KOPT-K1 (cell line): ENCODE data around the gene AGGF1.

Source experiments
- H3K27ac ChIP-seq: fragments of 200-600 bp; sonication (generic); 2 replicates; pipeline ENCODE4 v1.5.1; 2016; ENCODE audit warnings: antibody characterized with exemption, mild to moderate bottlenecking, low read depth, low read length; ENCODE audit not compliant: poor library complexity, severe bottlenecking
- H3K36me3 ChIP-seq: fragments of 200-600 bp; sonication (generic); 2 replicates; pipeline ENCODE4 v1.5.1; 2017; ENCODE audit warnings: antibody characterized with exemption, mild to moderate bottlenecking, low read length, moderate library complexity; ENCODE audit not compliant: insufficient read depth
- H3K9me3 ChIP-seq: fragments of 200-600 bp; sonication (generic); 2 replicates; pipeline ENCODE4 v1.5.1; 2017; ENCODE audit warnings: antibody characterized with exemption, low read length, mild to moderate bottlenecking; ENCODE audit not compliant: insufficient read depth, poor library complexity, severe bottlenecking

The AGGF1 gene

GRCh38 chr5:77011498-77011897 is 18.7 kb upstream of the AGGF1 start:
- Histone ChIP-seq H3K36me3 (no peaks in the 10 kb centered on the region), H3K9me3 (no peaks in the 10 kb centered on the region), H3K27ac (no peak overlapping the region)

DNA sequence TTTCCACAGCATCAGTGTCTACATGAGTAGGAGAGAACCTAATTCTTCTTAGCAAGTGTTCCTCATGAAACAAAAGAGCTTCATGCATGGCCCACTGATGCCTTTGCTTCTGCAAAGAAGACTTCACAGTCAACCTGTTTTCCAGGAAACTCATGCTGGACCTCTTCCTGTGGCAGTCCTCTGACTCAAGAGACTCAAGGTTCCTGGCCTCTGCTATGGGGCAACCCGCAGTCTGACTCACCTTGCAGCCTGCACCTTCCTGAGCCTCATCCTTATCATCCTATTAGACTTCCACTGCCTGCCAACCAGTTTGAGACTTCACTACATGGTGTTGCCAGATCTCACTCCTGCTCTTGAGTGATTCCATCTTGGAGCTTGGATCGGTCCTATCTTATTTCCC is 17.6 kb upstream of the AGGF1 start:
- no peak overlapping the region for H3K27ac ChIP-seq
- no peaks in the 10 kb centered on the region for H3K9me3 ChIP-seq

GRCh38 chr5:77015938-77016569 is 14.2 kb upstream of the AGGF1 start:
- Histone ChIP-seq H3K9me3 (no peaks in the 10 kb centered on the region), H3K27ac (no peak overlapping the region), H3K36me3 (no peaks in the 10 kb centered on the region)

More for the DNA sequence above, 17.6 kb upstream of the AGGF1 start:
- H3K36me3 ChIP-seq, result no peaks in the 10 kb centered on the region

DNA sequence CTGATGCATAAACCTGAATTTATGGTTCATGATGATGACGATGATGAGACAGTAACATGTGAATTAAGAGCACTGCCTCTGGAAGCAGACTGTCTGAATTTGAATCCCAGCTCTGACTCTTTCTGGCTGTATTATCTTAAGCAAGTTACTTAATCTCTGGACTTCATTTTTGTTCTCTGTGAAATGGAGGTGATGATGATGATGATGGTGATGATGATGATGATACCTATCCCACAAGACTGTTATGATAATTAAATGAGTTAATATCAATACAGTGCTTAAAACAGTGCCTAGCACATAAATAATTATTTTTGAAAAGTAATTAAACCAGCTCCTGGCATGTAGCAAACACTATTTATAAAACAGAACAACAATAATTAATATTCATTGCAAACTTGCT is 13.2 kb upstream of the AGGF1 start:
- no peaks in the 10 kb centered on the region for H3K9me3 ChIP-seq
- no peaks in the 10 kb centered on the region for H3K36me3 ChIP-seq
- no peak overlapping the region for H3K27ac ChIP-seq

DNA sequence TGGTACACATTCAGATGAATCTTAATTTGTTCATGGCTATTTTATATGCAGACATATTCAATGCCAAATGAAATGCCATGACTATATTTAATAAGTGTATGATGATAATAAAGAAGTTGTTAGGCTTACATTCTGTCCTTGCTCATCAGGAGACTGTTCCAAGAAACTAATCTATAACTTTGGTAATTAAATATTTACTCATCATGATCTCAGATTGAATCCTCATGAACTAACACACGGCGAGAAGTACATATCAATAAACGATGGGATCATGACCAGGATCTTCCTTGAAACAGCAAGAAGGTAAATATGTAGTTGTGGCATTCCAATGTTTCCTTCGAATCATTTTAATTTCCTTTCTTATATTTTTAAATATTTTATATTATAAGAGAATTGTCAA is 12.5 kb upstream of the AGGF1 start:
- Histone ChIP-seq H3K27ac (no peak overlapping the region), H3K9me3 (peaks cover 4% of the 10 kb centered on the region), H3K36me3 (no peaks in the 10 kb centered on the region)

DNA sequence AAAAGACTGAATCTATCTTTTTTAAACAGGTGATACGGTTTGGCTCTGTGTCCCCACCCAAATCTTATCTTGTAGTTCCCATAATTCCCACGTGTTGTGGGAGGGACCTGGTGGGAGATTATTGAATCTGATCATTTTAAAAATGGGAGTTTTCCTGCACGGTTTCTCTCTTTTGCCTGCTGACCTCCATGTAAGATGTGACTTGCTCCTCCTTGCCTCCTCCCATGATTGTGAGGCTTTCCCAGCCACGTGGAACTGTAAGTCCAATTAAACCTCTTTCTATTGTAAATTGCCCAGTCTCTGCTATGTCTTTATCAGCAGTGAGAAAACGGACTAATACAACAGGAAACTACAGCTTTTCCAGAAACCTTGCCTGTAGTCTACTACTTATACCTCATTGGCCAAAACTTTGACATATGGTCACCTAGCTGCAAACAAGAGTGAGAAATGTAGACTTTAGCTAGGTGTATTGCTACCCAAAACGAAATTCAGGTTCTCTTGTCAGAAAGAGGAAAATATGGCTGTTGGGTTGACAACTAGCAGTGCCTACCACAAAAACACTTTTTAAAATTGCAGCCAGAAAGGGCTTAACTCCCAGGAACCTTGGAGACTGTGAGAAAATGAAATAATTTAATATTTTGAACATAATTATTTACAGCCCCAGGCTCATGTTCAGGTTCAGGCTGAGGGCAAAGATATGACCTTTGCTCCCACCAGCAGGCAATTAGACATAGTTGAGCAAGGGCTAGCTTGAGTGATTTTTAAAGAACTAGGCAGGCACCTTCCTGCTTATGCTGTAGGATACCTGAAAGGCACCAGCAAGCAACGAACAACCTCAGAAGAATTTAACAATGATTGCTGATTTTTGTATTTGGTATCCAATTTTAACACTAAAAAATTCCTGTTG is 7.4 kb upstream of the AGGF1 start:
- Histone ChIP-seq H3K36me3 (no peaks in the 10 kb centered on the region), H3K9me3 (peaks cover 7% of the 10 kb centered on the region), H3K27ac (no peak overlapping the region)

DNA sequence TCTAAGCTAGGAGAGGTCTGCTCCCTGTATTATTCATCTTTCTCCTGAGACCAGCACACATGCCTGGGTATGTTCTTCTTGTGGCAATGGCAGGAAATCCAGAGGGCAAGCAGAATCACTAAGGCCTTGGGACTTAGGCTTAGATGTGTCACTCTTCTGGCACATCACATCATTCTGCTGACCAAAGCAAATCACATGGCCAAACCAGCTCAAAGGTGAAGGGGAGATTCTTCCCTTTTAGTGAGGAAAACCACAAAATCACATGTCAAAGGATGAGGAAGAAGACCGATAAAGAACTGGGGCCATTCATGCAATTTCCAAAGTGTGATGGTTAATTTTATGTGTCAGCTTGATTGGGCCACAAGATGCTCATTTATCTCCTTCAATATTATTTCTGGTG is 5.7 kb upstream of the AGGF1 start:
- Histone ChIP-seq H3K36me3 (no peaks in the 10 kb centered on the region), H3K9me3 (peaks cover 22% of the 10 kb centered on the region), H3K27ac (no peak overlapping the region)

GRCh38 chr5:77028631-77029375 is 1.4 kb upstream of the AGGF1 start:
- Histone ChIP-seq H3K27ac (no peak overlapping the region), H3K36me3 (no peaks in the 10 kb centered on the region; the same call in 1 of the 2 replicates), H3K9me3 (peaks cover 19% of the 10 kb centered on the region)

DNA sequence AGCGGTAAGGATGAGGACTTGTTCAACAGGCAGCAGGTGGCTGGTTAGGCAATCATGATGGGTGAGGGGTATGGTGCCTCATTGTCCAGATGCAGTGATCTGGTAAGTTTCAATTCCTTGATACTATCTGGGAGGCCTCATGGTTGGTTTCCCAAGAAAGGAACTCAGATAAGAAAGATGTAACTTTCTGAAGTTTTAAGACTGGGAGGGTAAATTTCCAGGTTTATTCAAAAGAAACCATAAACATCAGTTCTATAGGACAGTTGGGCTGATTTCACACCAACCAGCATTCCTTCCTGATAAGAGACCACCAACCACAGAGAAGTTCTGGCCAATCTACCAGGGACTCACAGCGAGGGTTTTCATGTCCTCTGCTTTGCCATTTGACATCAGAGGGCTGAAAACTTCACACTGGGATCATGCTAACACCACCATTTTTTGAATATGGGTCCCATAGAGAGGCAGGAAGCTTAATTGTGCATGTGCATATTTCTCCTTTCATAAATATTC is 773 bp upstream of the AGGF1 start:
- peaks cover under 1% of the 10 kb centered on the region for H3K36me3 ChIP-seq
- peak overlapping the region; percentile 89 for H3K27ac ChIP-seq
- peaks cover 19% of the 10 kb centered on the region for H3K9me3 ChIP-seq

DNA sequence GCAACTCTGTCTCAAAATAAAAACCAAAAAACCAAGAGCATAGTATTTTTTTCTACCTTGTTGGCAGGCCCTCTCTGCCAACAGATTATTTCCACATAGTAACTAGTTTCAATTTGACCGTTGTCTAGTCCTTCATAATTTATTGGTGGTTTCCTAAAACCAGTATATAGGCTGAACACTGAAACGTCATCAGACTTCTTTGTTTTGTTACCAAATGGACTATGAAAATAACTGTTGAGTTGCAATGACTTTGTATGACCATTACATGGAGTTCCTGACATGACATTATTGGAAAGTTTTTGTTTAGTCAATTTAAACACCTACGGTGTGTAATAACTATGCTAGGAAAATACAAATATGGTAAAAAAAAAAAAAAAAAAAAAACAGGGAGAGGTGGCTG is 1.7 kb downstream of the AGGF1 start:
- Histone ChIP-seq H3K36me3 (peaks cover 25% of the 10 kb centered on the region), H3K9me3 (peaks cover 19% of the 10 kb centered on the region), H3K27ac (no peak overlapping the region)

- Histone ChIP-seq H3K9me3 (peaks cover 19% of the 10 kb centered on the region), H3K27ac (no peak overlapping the region)
Observed at GRCh38 chr5:77032635-77033034, 2.4 kb downstream of the AGGF1 start.

GRCh38 chr5:77033338-77033737 is 3.1 kb downstream of the AGGF1 start:
- Histone ChIP-seq H3K9me3 (peaks cover 16% of the 10 kb centered on the region), H3K36me3 (peaks cover 39% of the 10 kb centered on the region), H3K27ac (no peak overlapping the region)

More at GRCh38 chr5:77032635-77033034, 2.4 kb downstream of the AGGF1 start:
- peaks cover 32% of the 10 kb centered on the region for H3K36me3 ChIP-seq

DNA sequence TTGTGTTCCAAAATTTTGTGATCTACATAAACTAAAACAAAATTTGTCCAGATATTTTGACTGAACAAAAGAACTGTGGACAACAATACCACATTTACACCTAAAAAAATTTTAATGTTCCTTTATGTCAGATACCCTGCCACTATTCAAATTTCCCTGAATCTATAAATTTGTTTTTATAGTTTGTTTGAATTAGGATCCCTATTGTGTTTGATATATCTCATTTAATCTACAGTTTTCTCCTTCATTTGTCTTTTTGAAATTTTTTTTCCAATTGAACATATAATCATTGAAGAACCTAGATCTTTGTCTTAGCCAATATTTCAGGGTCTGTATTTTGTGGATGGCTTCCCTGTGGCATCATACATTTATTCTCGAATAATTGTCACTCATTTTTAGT is 5.7 kb downstream of the AGGF1 start:
- Histone ChIP-seq H3K27ac (no peak overlapping the region), H3K9me3 (no peaks in the 10 kb centered on the region), H3K36me3 (peaks cover 66% of the 10 kb centered on the region)

GRCh38 chr5:77046416-77047073 is 16.3 kb downstream of the AGGF1 start:
- Histone ChIP-seq H3K27ac (no peak overlapping the region), H3K36me3 (peaks cover 73% of the 10 kb centered on the region), H3K9me3 (no peaks in the 10 kb centered on the region)
